ENCODE measurements around the gene LRRC1. TPM values are rescaled to one million over a fixed set of nuclear protein-coding genes. Genes with fewer than 3 reads are reported as not detected.

The LRRC1 gene
- total and polyA plus RNA-seq, 2 of the 8 experiments (the other 6 are each of a cell fraction or from before 2014, with no cell fraction given): 6.7 to 15.9 TPM

DNA sequence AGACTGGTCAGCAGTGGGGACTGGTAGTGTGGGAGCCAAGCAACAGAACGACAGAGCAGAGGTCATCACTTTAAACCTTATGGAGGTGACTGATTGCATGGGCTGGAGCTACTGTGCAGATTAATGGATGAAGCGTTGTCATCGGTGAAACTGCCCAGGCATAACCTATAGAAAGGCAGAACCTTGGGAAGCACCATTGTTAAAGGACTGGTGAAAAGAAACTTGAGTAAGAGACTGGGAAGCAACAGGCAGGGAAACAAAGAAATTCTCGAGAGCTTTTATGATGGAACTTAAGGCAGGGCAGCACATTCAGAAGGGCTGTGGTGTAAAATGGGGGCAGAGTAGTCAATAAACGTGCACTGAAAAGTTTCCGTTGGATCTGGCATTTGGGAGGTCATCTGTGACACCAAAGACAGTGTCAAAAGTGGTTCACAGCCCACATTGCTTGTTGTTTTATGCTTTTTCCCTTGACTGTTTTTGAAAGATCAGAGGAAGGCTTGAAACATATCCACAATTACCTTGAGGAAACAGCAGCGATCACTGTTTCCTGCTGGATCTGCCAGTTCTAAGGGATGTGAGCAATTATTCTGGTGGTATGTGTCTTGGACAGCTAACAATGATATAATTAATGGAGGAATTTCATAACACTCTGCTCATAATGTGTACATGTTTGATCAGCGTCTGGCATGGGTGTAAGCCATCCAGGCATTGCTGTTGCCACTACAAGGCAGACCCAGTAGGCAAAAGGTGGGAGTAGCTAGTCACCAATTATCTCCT lies 62.7 kb downstream of the LRRC1 start (continued):
- TF ChIP-seq SIN3A (conservative IDR thresholded peaks at IDR 0.05 in 1 of 2, IDR thresholded peaks at IDR 0.05 in 1 of 2; ENCODE audit: low read depth in 1 of 2, low read length in 2 of 2) (no peak), CHD2 (IDR thresholded peaks at IDR 0.05; ENCODE audit: low read length) (no peak)
